ENCODE data around the gene ARHGEF12.

Gene ARHGEF12

DNA sequence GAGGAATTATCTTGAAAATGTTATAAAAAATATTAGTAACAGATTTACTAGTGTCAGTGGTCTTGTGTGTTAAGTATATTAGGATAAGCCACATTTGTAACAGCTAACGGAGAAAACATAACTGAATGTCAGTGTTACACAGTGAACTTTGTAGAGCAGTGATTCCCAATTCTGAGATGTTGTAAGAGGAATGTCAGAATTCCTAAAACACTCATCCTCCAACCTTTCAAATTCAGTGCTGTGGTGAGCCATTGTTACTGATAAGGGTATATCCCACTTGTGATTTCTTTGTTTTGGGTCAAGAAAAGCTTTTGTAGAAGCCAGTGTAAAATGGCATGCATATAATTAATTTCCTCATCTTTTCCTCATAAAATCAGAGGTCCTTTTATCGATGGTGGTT is 61.9 kb downstream of the ARHGEF12 start:
- Histone ChIP-seq H3K27me3 (ENCODE audit: low read length) (no peaks in the 10 kb centered on the region), H3K9ac (ENCODE audit: low read length) (no peak overlapping the region), H3K4me3 (ENCODE audit: insufficient read depth, low read length, poor library complexity, severe bottlenecking) (no peak overlapping the region), H4K20me1 (ENCODE audit: low read depth, low read length) (peaks cover 31% of the 10 kb centered on the region), H3K9me2 (replicated peaks; ENCODE audit: insufficient read depth, low read length) (no peaks in the 10 kb centered on the region), H3K27ac (ENCODE audit: low read depth, low read length) (no peak overlapping the region), H3F3A (ENCODE audit: insufficient read depth) (no peaks in the 10 kb centered on the region), H3K79me2 (ENCODE audit: insufficient read depth, low read length) (no peaks in the 10 kb centered on the region), H3K36me3 (ENCODE audit: low read length) (no peaks in the 10 kb centered on the region), H3K9me3 (ENCODE audit: insufficient read depth, low read length) (no peaks in the 10 kb centered on the region), H2AFZ (ENCODE audit: low read depth, low read length, severe bottlenecking) (no peak overlapping the region), H3K4me2 (ENCODE audit: low read depth, low read length, poor library complexity, severe bottlenecking) (no peak overlapping the region)
- TF ChIP-seq, protein P1, sequence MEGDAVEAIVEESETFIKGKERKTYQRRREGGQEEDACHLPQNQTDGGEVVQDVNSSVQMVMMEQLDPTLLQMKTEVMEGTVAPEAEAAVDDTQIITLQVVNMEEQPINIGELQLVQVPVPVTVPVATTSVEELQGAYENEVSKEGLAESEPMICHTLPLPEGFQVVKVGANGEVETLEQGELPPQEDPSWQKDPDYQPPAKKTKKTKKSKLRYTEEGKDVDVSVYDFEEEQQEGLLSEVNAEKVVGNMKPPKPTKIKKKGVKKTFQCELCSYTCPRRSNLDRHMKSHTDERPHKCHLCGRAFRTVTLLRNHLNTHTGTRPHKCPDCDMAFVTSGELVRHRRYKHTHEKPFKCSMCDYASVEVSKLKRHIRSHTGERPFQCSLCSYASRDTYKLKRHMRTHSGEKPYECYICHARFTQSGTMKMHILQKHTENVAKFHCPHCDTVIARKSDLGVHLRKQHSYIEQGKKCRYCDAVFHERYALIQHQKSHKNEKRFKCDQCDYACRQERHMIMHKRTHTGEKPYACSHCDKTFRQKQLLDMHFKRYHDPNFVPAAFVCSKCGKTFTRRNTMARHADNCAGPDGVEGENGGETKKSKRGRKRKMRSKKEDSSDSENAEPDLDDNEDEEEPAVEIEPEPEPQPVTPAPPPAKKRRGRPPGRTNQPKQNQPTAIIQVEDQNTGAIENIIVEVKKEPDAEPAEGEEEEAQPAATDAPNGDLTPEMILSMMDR (IDR thresholded peaks at IDR 0.05; ENCODE audit: insufficient read depth, low read length, poor library complexity, severe bottlenecking): no peak
- TF ChIP-seq EZH2phosphoT487 (conservative IDR thresholded peaks at IDR 0.05; ENCODE audit: low read length): no peak

DNA sequence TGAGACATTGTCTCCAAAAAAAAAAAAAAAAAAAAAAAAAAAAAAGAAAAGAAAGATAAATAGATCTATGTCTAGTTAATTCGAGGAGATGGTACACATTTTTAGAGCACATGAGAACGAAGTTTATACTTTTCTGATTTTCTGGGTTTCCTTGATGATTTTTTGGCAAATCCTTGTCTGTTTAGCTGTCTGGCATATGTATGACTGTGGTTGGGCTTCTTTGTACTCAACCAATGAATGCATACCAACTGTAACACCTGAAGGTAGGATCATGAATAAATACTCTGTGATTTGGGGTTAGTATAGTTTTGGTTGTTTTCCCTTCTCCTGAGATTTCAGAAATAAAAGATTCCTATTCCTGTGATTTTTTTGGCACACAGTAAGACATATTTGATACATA is 63.1 kb downstream of the ARHGEF12 start:
- H3K4me3 ChIP-seq (ENCODE audit: insufficient read depth, low read length, poor library complexity, severe bottlenecking): no peak overlapping the region
- TF ChIP-seq, protein P1 (IDR thresholded peaks at IDR 0.05; ENCODE audit: insufficient read depth, low read length, poor library complexity, severe bottlenecking): no peak
- TF ChIP-seq EZH2phosphoT487 (conservative IDR thresholded peaks at IDR 0.05; ENCODE audit: low read length): no peak
- H4K20me1 ChIP-seq (ENCODE audit: low read depth, low read length): peaks cover 31% of the 10 kb centered on the region
- no peaks in the 10 kb centered on the region for H3K9me2 ChIP-seq (replicated peaks; ENCODE audit: insufficient read depth, low read length)
- no peaks in the 10 kb centered on the region for H3K27me3 ChIP-seq (ENCODE audit: low read length)
- H3F3A ChIP-seq (ENCODE audit: insufficient read depth): no peaks in the 10 kb centered on the region
- no peak overlapping the region for H3K4me2 ChIP-seq (ENCODE audit: low read depth, low read length, poor library complexity, severe bottlenecking)
- H3K9me3 ChIP-seq (ENCODE audit: insufficient read depth, low read length): no peaks in the 10 kb centered on the region
- no peak overlapping the region for H3K27ac ChIP-seq (ENCODE audit: low read depth, low read length)
- H3K9ac ChIP-seq (ENCODE audit: low read length): no peak overlapping the region
- no peaks in the 10 kb centered on the region for H3K36me3 ChIP-seq (ENCODE audit: low read length)
- no peaks in the 10 kb centered on the region for H3K79me2 ChIP-seq (ENCODE audit: insufficient read depth, low read length)
- no peak overlapping the region for H2AFZ ChIP-seq (ENCODE audit: low read depth, low read length, severe bottlenecking)

DNA sequence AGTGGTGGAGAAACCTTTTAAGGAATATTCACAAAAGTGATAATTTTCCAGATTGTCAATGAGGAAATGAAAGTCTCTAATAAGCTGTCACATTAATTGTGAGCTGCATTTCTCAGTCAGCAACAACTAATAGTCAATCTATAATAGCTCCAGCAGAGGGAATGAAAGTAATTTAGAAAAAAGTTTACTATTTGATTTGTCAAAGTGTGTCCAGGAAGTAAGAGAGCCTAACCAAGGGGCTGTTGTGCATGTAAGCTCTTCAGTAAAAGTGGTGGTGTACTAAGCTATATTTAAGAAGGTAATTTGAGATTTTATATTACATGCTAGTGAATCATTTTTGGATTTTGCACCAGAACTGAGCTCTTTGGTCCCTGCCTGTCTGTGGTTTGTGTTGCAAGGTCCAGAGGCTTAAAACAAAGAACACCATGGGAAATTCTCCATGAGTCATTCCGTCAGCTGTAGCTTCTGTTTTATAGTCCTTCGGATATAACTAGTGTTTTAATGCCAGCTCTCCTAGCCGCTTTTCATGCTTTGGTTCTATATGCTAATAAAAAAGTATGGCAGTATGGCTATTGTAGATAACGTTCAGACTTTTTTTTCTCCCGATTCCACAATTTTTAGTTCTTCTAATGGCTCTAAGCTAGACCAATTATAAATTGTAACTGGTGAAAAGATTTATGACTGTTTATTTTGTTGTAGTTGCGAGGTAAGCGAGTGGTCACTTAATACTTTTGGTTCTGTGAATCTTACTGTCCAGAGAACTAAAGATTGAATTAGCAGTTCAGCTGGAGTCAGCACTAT is 64.6 kb downstream of the ARHGEF12 start:
- H3K9ac ChIP-seq (ENCODE audit: low read length): no peak overlapping the region
- no peak overlapping the region for H3K4me2 ChIP-seq (ENCODE audit: low read depth, low read length, poor library complexity, severe bottlenecking)
- H3K27me3 ChIP-seq (ENCODE audit: low read length): no peaks in the 10 kb centered on the region
- H3K27ac ChIP-seq (ENCODE audit: low read depth, low read length): no peak overlapping the region
- H3K4me3 ChIP-seq (ENCODE audit: insufficient read depth, low read length, poor library complexity, severe bottlenecking): no peak overlapping the region
- no peaks in the 10 kb centered on the region for H3F3A ChIP-seq (ENCODE audit: insufficient read depth)
- H3K9me3 ChIP-seq (ENCODE audit: insufficient read depth, low read length): no peaks in the 10 kb centered on the region
- no peaks in the 10 kb centered on the region for H3K36me3 ChIP-seq (ENCODE audit: low read length)
- no peak for TF ChIP-seq EZH2phosphoT487 (conservative IDR thresholded peaks at IDR 0.05; ENCODE audit: low read length)
- TF ChIP-seq, protein P1 (IDR thresholded peaks at IDR 0.05; ENCODE audit: insufficient read depth, low read length, poor library complexity, severe bottlenecking): no peak
- H4K20me1 ChIP-seq (ENCODE audit: low read depth, low read length): peaks cover 39% of the 10 kb centered on the region
- no peaks in the 10 kb centered on the region for H3K9me2 ChIP-seq (replicated peaks; ENCODE audit: insufficient read depth, low read length)
- no peaks in the 10 kb centered on the region for H3K79me2 ChIP-seq (ENCODE audit: insufficient read depth, low read length)
- no peak overlapping the region for H2AFZ ChIP-seq (ENCODE audit: low read depth, low read length, severe bottlenecking)
